PC-9 (cell line): ENCODE results near the gene ABCG4. TPM values are rescaled to one million over a fixed set of nuclear protein-coding genes. Genes with fewer than 3 reads are reported as not detected.

ENCODE experiments used
- BruUV-seq: library from RNA; stranded (reverse); fragments of 400-500 nt; replicated peaks from 2 replicates; lab custom pipeline; 2021; lab: Mats Ljungman, UMichigan
- CTCF ChIA-PET: fragments of 300-600 bp; sonication (Branson Sonifier 250); formaldehyde crosslinking; loops from one replicate; lab custom pipeline; 2022; ENCODE audit warnings: antibody characterized with exemption; lab: Charles Lee
- POLR2A ChIA-PET: fragments of 300-600 bp; sonication (Branson Sonifier 250); formaldehyde crosslinking; loops from one replicate; lab custom pipeline; 2022; ENCODE audit warnings: antibody characterized with exemption; ENCODE audit not compliant: unreplicated experiment; lab: Charles Lee
- DNase-seq, 2 experiments: peaks; one replicate each; pipeline versions ENCODE4 v3.0.0 to v3.0.0-alpha.2; 2015 to 2022; ENCODE audit warnings: mixed read lengths in 1 of 2
- H2AFZ ChIP-seq: fragments of 200-600 bp; sonication (generic); 2 replicates; pipeline ENCODE4 v1.8.1; 2017; ENCODE audit warnings: antibody characterized with exemption
- H3F3A ChIP-seq: fragments of 200-600 bp; sonication (generic); 2 replicates; pipeline ENCODE4 v1.8.1; 2017; ENCODE audit warnings: antibody characterized with exemption, mild to moderate bottlenecking, low read depth; ENCODE audit not compliant: insufficient read depth
- H3K27ac ChIP-seq: fragments of 200-600 bp; sonication (generic); 2 replicates; pipeline ENCODE4 v1.6.1; 2016; ENCODE audit warnings: mixed run types
- H3K27me3 ChIP-seq: fragments of 200-600 bp; sonication (generic); 2 replicates; pipeline ENCODE4 v1.6.1; 2016; ENCODE audit warnings: low read depth, mixed run types; ENCODE audit not compliant: insufficient read depth
- H3K36me3 ChIP-seq: fragments of 200-600 bp; sonication (generic); 2 replicates; pipeline ENCODE4 v1.6.1; 2016; ENCODE audit warnings: low read depth, mixed run types
- H3K4me1 ChIP-seq: fragments of 200-600 bp; sonication (generic); replicated peaks from 2 replicates; pipeline ENCODE4 v1.6.1; 2016; ENCODE audit warnings: mixed run types; ENCODE audit not compliant: insufficient read depth
- H3K4me2 ChIP-seq: fragments of 200-600 bp; sonication (generic); 2 replicates; pipeline ENCODE4 v1.6.1; 2017; ENCODE audit warnings: mixed run types
- H3K4me3 ChIP-seq: fragments of 200-600 bp; sonication (generic); 2 replicates; pipeline ENCODE4 v1.6.1; 2016; ENCODE audit warnings: mixed run types
- H3K79me2 ChIP-seq: fragments of 200-600 bp; sonication (generic); 2 replicates; pipeline ENCODE4 v1.6.1; 2017; ENCODE audit warnings: low read depth, mixed run types
- H3K9me2 ChIP-seq: fragments of 200-600 bp; sonication (generic); 2 replicates; pipeline ENCODE4 v1.8.1; 2017; ENCODE audit warnings: mild to moderate bottlenecking; ENCODE audit not compliant: insufficient read depth
- H3K9me3 ChIP-seq: fragments of 200-600 bp; sonication (generic); 2 replicates; pipeline ENCODE4 v1.8.1; 2016; ENCODE audit warnings: low read depth; ENCODE audit not compliant: insufficient read depth
- H4K20me1 ChIP-seq: fragments of 200-600 bp; sonication (generic); 2 replicates; pipeline ENCODE4 v1.8.1; 2017; ENCODE audit not compliant: insufficient read depth
- CTCF ChIP-seq: fragments of 200-600 bp; sonication (generic); conservative IDR thresholded peaks from 2 replicates; pipeline ENCODE4 v1.6.1; 2017; ENCODE audit warnings: mixed run types, antibody characterized with exemption, mild to moderate bottlenecking, moderate library complexity
- EZH2 ChIP-seq: fragments of 200-600 bp; sonication (generic); IDR thresholded peaks from 2 replicates; pipeline ENCODE4 v1.8.0; 2017; ENCODE audit warnings: antibody characterized with exemption, low read depth
- intact Hi-C: fragments of 100-400 bp; cut with micrococcal nuclease; formaldehyde crosslinking; loops from one replicate; pipeline ENCODE4 v1.10.0; 2022; ENCODE audit not compliant: unreplicated experiment
- total RNA-seq: library from RNA; stranded (reverse); gene quantifications from 2 replicates; pipeline ENCODE4 v1.2.3, GENCODE V29; 2021

ABCG4 gene
- total RNA-seq, 1 experiment from 2014 or later, result 0.11 TPM

- no peak overlapping the region for H3K4me3 ChIP-seq
- no TSS peak for BruUV-seq
- no peak overlapping the region for H3K27ac ChIP-seq
- no peak for DNase-seq
- POLR2A ChIA-PET, result interaction anchor here (0.6 kb wide), 1 partner anchor 129 kb away, joined by 3 read pairs; no protein-coding TSS in a partner anchor
- intact Hi-C loops, result no loop called here
- peaks cover 20% of the 10 kb centered on the region; the same call in 1 of the 2 replicates for H3F3A ChIP-seq
- H4K20me1 ChIP-seq, result peaks cover 7% of the 10 kb centered on the region; the same call in 1 of the 2 replicates
- TF ChIP-seq CTCF (no peak), EZH2 (no peak)
- peaks cover 7% of the 10 kb centered on the region for H3K4me1 ChIP-seq
- no peaks in the 10 kb centered on the region for H3K9me3 ChIP-seq
- H3K36me3 ChIP-seq, result peaks cover 17% of the 10 kb centered on the region; the same call in 1 of the 2 replicates
- H3K27me3 ChIP-seq, result no peaks in the 10 kb centered on the region
- peaks cover 29% of the 10 kb centered on the region for H3K79me2 ChIP-seq
- H2AFZ ChIP-seq, result no peak overlapping the region
- H3K9me2 ChIP-seq, result no peaks in the 10 kb centered on the region
- CTCF ChIA-PET, result no interaction called here
- H3K4me2 ChIP-seq, result no peak overlapping the region
These were observed 23.0 kb upstream of the ABCG4 start for GRCh38 chr11:119125821-119126220.

- no peak overlapping the region for H3K4me3 ChIP-seq
- ChIA-PET POLR2A (interaction anchor here (0.6 kb wide), 1 partner anchor 130 kb away, joined by 3 read pairs; no protein-coding TSS in a partner anchor), CTCF (no interaction called here)
- TF ChIP-seq EZH2, result no peak
- intact Hi-C loops, result no loop called here
- H3K9me2 ChIP-seq, result no peaks in the 10 kb centered on the region
- no peak for DNase-seq
- BruUV-seq, result no TSS peak
- peaks cover 20% of the 10 kb centered on the region; the same call in 1 of the 2 replicates for H3F3A ChIP-seq
- peaks cover 7% of the 10 kb centered on the region; the same call in 1 of the 2 replicates for H4K20me1 ChIP-seq
- no peaks in the 10 kb centered on the region for H3K27me3 ChIP-seq
- H3K79me2 ChIP-seq, result peaks cover 26% of the 10 kb centered on the region
- no peak overlapping the region for H2AFZ ChIP-seq
- H3K4me1 ChIP-seq, result peaks cover 7% of the 10 kb centered on the region
- no peak overlapping the region for H3K4me2 ChIP-seq
- no peak overlapping the region for H3K27ac ChIP-seq
- peaks cover 18% of the 10 kb centered on the region for H3K36me3 ChIP-seq
- no peaks in the 10 kb centered on the region for H3K9me3 ChIP-seq
These were observed 22.1 kb upstream of the ABCG4 start for GRCh38 chr11:119126675-119127268.

- no TSS peak for BruUV-seq
- DNase-seq, result peak in 1 of 2 experiments; percentile 22
- H3K9me2 ChIP-seq, result no peaks in the 10 kb centered on the region
- H3K4me2 ChIP-seq, result no peak overlapping the region
- no peaks in the 10 kb centered on the region; the same call in 1 of the 2 replicates for H4K20me1 ChIP-seq
- ChIA-PET POLR2A (no interaction called here), CTCF (no interaction called here)
- H3K79me2 ChIP-seq, result no peaks in the 10 kb centered on the region; the same call in 1 of the 2 replicates
- no peaks in the 10 kb centered on the region for H3K27me3 ChIP-seq
- H3K27ac ChIP-seq, result no peak overlapping the region
- H3F3A ChIP-seq, result peaks cover 15% of the 10 kb centered on the region; the same call in 1 of the 2 replicates
- H3K9me3 ChIP-seq, result no peaks in the 10 kb centered on the region
- intact Hi-C loops, result no loop called here
- H2AFZ ChIP-seq, result no peak overlapping the region
- H3K4me1 ChIP-seq, result no peaks in the 10 kb centered on the region
- H3K4me3 ChIP-seq, result no peak overlapping the region
- no peak for TF ChIP-seq EZH2
- no peak for TF ChIP-seq CTCF
- H3K36me3 ChIP-seq, result peaks cover 26% of the 10 kb centered on the region
These were observed 18.2 kb upstream of the ABCG4 start for GRCh38 chr11:119130662-119131061.
